ENCODE measurements around the gene CHN1. TPM values are rescaled to one million over a fixed set of nuclear protein-coding genes. Genes with fewer than 3 reads are reported as not detected.

The CHN1 gene
- total RNA-seq, 6 donors from 2014 or later: 7.2 to 27.1 (median 11.0) TPM

DNA sequence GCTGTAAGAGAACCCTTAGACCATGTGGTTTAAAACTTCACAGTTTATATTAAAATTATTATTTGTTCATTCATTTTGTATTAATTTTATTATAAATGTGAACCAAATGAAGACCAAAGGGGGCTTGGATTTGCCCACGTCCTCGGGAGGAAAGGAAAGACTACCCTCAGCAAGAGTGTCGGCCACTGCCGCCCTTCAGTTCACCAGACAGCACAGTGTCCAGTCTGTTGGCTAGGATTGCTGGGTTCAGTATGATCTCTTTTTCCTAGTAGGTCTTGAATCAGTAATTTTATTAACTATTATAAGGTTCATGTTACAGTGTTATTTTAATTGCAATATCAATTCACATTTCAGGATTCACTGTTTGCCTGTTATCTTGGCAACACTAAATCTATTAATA is 162.7 kb downstream of the CHN1 start:
- DNase-seq: no peak
- Histone ChIP-seq H3K4me1 (no peaks in the 10 kb centered on the region), H3K27ac (no peak overlapping the region), H3K36me3 (no peaks in the 10 kb centered on the region), H3K9me3 (no peaks in the 10 kb centered on the region), H3K4me3 (no peak overlapping the region), H3K27me3 (no peaks in the 10 kb centered on the region)
- 90 to 92% methylated on average over 4 of the region's 4 CpGs for WGBS, 2 donors
- TF ChIP-seq POLR2A (IDR thresholded peaks at IDR 0.05): no peak
- TF ChIP-seq EP300 (IDR thresholded peaks at IDR 0.05): no peak
- no peak for TF ChIP-seq POLR2AphosphoS5 (IDR thresholded peaks at IDR 0.05)
- TF ChIP-seq, protein P1, sequence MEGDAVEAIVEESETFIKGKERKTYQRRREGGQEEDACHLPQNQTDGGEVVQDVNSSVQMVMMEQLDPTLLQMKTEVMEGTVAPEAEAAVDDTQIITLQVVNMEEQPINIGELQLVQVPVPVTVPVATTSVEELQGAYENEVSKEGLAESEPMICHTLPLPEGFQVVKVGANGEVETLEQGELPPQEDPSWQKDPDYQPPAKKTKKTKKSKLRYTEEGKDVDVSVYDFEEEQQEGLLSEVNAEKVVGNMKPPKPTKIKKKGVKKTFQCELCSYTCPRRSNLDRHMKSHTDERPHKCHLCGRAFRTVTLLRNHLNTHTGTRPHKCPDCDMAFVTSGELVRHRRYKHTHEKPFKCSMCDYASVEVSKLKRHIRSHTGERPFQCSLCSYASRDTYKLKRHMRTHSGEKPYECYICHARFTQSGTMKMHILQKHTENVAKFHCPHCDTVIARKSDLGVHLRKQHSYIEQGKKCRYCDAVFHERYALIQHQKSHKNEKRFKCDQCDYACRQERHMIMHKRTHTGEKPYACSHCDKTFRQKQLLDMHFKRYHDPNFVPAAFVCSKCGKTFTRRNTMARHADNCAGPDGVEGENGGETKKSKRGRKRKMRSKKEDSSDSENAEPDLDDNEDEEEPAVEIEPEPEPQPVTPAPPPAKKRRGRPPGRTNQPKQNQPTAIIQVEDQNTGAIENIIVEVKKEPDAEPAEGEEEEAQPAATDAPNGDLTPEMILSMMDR (IDR thresholded peaks at IDR 0.05): no peak
- ATAC-seq (ENCODE audit: low FRiP score in 2 of 2): no peak

DNA sequence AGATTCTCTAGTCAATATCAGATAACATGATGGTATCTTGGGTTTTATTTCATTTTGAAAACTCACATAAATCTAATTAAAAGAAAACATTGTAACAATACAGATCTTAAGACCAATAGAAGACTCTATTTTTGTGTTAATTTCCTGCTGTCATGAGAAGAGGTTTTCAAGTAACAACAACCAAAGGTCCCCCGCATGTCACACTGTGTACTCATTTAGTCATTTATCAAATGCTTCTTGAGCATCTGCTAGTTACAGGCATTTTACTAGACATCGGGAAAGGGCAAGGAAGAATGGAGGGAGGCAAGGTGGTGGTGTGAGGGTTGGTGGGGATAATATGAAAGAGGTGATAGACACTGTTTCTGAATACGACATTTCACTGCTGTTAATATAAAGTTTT is 163.2 kb downstream of the CHN1 start:
- WGBS, 2 donors: 82 to 85% methylated on average over 3 of the region's 3 CpGs
- no peak for ATAC-seq (ENCODE audit: low FRiP score in 2 of 2)
- no peaks in the 10 kb centered on the region for H3K9me3 ChIP-seq
- no peaks in the 10 kb centered on the region for H3K27me3 ChIP-seq
- TF ChIP-seq POLR2A (IDR thresholded peaks at IDR 0.05): no peak
- TF ChIP-seq POLR2AphosphoS5 (IDR thresholded peaks at IDR 0.05): no peak
- TF ChIP-seq, protein P1 (IDR thresholded peaks at IDR 0.05): no peak
- TF ChIP-seq EP300 (IDR thresholded peaks at IDR 0.05): no peak
- H3K4me3 ChIP-seq: no peak overlapping the region
- no peak overlapping the region for H3K27ac ChIP-seq
- no peaks in the 10 kb centered on the region for H3K36me3 ChIP-seq
- no peak for DNase-seq
- no peaks in the 10 kb centered on the region for H3K4me1 ChIP-seq

DNA sequence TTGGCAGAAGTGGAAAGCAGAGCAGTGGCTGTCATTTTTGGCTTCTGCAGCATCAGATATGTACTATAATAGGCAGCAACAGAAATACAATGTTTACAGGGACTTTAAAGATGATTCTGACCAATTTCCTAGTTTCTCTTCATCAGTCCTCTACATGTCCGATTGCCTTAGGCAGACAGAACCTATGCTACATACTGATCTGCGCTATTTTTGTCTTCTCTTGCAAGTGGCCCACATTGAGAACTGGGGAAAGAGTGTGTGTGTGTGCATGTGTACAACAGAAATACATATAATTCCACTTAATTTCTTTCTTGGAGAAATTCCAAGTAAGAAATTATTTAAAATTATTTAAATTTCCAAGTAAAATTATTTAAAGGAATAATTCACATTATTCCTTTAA is 163.8 kb downstream of the CHN1 start:
- Histone ChIP-seq H3K27me3 (no peaks in the 10 kb centered on the region), H3K36me3 (no peaks in the 10 kb centered on the region)
- WGBS, 2 donors: 82 to 87% methylated on average over 2 of the region's 2 CpGs

DNA sequence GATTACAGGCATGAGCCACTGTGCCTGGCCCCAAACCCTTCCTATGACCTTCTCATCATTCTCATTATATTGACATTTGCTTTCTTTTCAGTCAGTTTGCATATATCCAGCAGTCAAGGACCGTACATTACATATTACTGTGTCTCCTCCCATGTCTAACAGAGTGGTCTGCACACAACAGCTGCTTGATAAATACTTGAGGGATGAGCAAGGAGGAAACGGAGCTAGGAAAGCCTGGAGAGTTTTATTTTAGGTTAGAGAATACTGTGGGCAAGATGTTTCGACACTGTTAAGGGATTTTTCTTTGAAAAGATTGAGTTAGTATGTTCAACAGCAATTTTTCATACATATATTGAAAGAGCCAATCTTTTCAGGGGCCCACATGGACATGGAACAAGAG is 164.7 kb downstream of the CHN1 start:
- Histone ChIP-seq H3K36me3 (no peaks in the 10 kb centered on the region), H3K4me3 (no peak overlapping the region), H3K4me1 (no peaks in the 10 kb centered on the region), H3K9me3 (no peaks in the 10 kb centered on the region), H3K27me3 (no peaks in the 10 kb centered on the region), H3K27ac (no peak overlapping the region)
- TF ChIP-seq POLR2A (IDR thresholded peaks at IDR 0.05): no peak
- TF ChIP-seq EP300 (IDR thresholded peaks at IDR 0.05): no peak
- no peak for TF ChIP-seq POLR2AphosphoS5 (IDR thresholded peaks at IDR 0.05)
- TF ChIP-seq, protein P1 (IDR thresholded peaks at IDR 0.05): no peak
- no peak for DNase-seq
- WGBS, 2 donors: 83 to 90% methylated on average over 3 of the region's 3 CpGs
- no peak for ATAC-seq (ENCODE audit: low FRiP score in 2 of 2)

More for the DNA sequence above, 163.8 kb downstream of the CHN1 start:
- Histone ChIP-seq H3K9me3 (no peaks in the 10 kb centered on the region), H3K4me1 (no peaks in the 10 kb centered on the region), H3K27ac (no peak overlapping the region), H3K4me3 (no peak overlapping the region)
- TF ChIP-seq, protein P1 (IDR thresholded peaks at IDR 0.05): no peak
- TF ChIP-seq POLR2AphosphoS5 (IDR thresholded peaks at IDR 0.05) (no peak), EP300 (IDR thresholded peaks at IDR 0.05) (no peak), POLR2A (IDR thresholded peaks at IDR 0.05) (no peak)
- ATAC-seq (ENCODE audit: low FRiP score in 2 of 2) (no peak), DNase-seq (no peak)

DNA sequence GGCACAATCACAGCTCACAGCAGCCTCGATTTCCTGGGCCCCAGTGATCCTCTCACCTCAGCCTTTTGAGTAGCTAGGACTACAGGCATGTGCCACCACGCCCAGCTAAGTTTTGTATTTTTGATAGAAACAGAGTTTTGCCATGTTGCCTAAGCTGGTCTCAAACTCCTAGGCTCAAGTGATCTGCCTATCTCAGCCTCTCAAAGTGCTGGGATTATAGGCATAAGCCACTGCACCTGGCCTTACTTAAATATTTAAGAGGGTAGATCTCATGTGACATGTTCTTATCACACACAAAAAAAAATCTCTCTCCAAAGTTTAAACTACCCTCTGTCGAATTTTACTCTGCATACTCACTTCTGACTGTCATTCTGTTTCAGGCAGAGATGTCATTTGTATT is 165.5 kb downstream of the CHN1 start:
- no peak for ATAC-seq (ENCODE audit: low FRiP score in 2 of 2)
- H3K4me3 ChIP-seq: no peak overlapping the region
- H3K36me3 ChIP-seq: no peaks in the 10 kb centered on the region
- DNase-seq: no peak
- no peak overlapping the region for H3K27ac ChIP-seq
- 84 to 85% methylated on average over 3 of the region's 3 CpGs for WGBS, 2 donors
- no peak for TF ChIP-seq POLR2A (IDR thresholded peaks at IDR 0.05)
- no peak for TF ChIP-seq POLR2AphosphoS5 (IDR thresholded peaks at IDR 0.05)
- no peak for TF ChIP-seq EP300 (IDR thresholded peaks at IDR 0.05)
- TF ChIP-seq, protein P1 (IDR thresholded peaks at IDR 0.05): no peak
- H3K4me1 ChIP-seq: no peaks in the 10 kb centered on the region
- no peaks in the 10 kb centered on the region for H3K9me3 ChIP-seq
- no peaks in the 10 kb centered on the region for H3K27me3 ChIP-seq

Measured in upper lobe of left lung (tissue), 6 donors.